Measurements from ENCODE around the gene OPA1.

GRCh38 chr3:193744048-193744821, 151.2 kb downstream of the OPA1 start:
- no peak for TF ChIP-seq POLR2A (IDR thresholded peaks at IDR 0.05; ENCODE audit: low read depth, low read length)
- TF ChIP-seq CTCF (conservative IDR thresholded peaks at IDR 0.05; ENCODE audit: low read depth, low read length), result no peak
- no peak for TF ChIP-seq MAZ (IDR thresholded peaks at IDR 0.05; ENCODE audit: borderline replicate concordance, low read depth, low read length)
- TF ChIP-seq RFX5 (IDR thresholded peaks at IDR 0.05; ENCODE audit: low read depth, low read length), result no peak
